GM21786 (cell line): ENCODE measurements around the gene SGCE.
A peak's percentile ranks its signal among the peaks of the same experiment; 100 is the strongest.

ENCODE experiments used
- ATAC-seq: cut with Tn5 transposase; IDR thresholded peaks from one replicate; pipeline ENCODE4 v1.9.1; 2021; ENCODE audit not compliant: unreplicated experiment

SGCE gene

DNA sequence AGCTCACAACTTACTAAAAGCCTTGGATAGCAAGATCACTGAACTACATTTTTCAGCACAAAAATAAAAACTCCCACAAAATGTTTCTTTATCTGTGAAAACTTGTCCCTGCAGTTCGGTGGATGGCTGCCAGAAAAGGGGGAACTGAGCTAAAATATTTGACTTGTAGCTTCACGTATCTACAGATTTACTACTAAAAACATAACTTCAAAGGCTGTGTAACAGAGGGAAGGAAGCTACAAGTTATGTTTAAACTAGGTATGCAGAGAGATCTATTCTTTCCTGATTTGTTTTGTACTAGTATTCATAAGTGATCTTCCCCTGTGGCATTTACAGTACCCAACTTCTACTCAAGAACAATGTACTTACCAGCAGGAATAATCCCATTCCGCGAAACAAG, 25.1 kb downstream of the SGCE start:
- no peak for ATAC-seq

DNA sequence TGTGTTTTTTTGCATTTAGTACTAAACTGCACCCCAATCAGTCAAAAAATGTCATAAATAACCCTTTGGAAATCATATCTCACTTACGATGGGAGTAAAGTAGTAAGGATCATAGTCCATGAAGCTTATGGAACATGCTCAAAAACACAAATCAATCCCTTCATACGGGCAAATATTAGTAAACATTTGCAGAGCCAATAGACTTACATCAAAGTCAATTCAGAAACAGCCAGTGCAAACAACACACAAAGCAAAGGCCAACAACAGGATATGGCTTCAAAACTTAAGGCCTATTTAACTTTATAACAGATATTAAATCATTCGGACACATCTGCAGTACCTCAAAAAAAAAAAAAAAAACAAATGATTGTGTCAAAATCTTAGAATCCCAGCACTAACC, 32.1 kb downstream of the SGCE start:
- no peak for ATAC-seq

DNA sequence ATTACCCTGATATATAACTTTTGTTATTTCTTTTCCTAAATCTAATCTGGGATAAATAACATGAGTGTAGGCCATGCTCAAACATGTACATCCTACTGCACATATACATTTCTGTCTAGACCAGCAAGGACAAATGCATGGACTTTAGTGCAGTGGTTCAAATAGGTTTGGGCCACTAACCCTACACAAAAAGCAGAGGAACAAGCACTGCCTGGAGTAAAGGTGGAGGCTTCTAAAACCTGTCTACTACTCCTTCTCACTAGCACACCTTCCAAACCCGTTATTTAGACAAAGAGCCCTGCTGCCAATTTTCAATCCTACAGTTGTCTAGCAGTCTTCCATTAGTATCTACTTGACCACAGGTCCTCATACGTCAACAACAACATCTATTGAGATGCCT, 34.8 kb downstream of the SGCE start:
- peak; percentile 7 for ATAC-seq

DNA sequence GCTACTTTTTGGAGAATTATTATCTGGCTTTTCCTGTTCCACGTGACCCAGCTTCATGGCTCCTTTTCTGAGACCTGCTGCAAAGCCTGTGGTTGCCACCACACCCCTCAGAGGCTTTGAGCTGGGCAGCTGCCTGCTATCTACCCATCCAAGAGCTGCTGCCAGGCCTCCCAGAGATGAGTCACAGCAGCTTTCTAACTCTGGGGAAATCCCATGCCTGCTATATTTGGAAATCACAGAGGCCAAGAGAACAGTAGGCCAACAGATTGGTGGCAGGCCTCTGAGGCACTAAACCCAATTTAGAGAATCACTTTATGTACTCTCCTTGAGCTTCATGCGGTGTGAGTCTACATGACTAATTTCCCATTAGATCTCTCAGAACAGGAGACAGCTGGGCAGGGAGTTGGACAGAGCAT, 35.2 kb downstream of the SGCE start:
- ATAC-seq, result peak; percentile 98

DNA sequence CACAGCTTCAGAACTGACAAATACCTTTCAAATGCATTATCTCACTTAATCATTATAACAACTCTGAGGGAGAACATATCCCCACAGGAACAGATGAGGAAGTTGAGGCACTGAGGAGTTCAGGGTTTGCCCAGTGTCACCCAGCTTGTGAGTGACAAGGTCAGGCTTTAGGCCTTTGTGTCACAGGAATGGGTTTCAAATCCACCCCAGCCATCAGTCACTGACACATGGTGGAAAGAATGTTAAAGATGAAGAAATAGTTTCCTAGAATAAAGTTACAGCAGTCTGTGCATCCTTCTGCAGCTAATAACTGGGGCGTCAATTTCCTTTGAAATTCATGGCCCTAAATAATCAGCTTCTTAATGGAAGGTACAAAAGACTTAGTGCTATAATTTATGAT, 37.8 kb downstream of the SGCE start:
- ATAC-seq, result no peak

DNA sequence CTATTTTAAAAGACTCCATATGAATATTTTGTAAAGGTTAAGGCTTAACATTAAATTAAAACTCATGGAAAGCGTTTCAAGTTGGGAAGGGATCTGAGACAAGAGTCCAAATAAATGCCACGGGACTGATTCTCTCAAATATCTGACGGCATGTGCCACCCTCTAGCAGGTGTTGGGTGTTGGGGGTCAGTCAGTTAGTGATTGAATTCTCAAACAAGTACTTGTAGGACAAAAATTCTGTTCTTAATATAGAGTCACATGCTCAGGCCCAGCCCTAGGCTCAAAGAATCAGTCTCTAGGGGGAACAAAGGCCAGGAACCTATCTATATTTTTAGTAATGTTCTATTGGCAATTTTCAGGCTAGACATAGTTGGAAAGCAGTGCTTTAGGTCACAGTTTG, 39.1 kb downstream of the SGCE start:
- ATAC-seq, result no peak

DNA sequence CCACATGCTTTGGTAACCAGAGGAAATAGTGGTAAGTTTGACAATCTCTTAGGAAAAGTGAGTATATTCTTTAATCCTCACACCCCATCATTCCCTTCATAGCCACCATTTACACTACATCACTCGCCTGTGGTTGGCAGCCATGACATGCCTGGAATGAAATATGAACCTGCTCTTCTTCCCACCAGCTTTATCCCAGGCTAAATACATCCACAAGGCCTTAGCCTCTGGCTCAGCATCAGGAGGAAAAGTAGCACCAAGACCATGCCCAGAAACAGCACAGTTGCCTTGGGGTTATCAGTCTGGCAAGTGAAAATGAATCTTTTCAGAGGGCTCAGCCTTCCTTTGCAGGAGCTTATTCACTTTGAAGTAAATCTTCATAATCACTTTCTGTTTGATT, 40.3 kb downstream of the SGCE start:
- ATAC-seq, result no peak

DNA sequence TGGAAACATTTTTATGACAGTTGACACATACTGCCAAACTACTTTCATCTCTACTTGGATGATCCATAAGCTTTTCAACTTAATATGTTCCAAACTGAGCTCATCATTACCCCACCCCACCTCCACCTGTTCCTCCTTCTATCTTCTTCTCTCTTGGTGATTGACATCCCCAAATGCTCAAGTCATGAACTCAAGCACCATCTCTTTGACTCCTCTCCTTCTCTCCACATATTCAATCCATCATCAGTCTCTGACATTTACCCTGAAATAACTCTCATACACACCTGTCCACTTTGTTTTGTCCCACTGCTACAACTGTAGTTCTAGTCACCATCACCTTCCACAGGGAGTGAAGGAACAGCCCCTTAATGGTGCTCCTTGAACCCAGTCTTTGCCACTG, 43.3 kb downstream of the SGCE start:
- ATAC-seq, result no peak

DNA sequence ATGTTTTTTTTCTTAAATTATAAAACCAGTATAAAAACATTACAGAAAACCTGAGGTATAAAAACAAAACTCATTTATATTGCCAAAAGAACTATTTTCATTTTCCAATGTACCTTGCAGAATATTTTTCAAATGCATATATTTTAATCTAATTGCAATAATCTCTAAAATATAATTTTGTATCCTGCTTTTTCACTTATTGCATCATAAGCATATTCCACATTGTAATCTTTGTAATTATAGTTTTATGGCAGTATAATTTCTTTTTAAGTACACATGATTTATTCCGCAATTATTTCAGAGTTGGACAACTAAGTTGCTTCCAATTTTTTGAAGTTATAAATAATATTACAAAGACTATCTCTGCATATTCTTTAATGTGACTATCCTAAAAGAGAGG, 43.7 kb downstream of the SGCE start:
- no peak for ATAC-seq

DNA sequence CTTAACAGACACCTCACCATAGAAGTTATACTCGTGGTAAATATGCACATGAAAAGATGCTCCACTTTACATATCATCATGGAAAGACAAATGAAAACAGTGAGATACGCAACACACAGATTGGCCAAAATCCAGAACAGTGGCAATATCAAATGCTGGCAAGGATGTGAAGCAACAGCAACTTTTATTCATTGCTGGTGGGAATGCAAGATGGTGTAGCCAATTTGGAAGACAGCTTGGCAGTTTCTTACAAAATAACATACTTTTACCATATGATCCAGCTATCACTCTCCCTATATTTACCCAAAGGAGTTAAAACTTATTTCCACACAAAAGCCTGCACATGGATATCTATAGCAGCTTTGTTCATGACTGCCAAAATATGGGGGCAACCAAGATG, 46.4 kb downstream of the SGCE start:
- no peak for ATAC-seq

DNA sequence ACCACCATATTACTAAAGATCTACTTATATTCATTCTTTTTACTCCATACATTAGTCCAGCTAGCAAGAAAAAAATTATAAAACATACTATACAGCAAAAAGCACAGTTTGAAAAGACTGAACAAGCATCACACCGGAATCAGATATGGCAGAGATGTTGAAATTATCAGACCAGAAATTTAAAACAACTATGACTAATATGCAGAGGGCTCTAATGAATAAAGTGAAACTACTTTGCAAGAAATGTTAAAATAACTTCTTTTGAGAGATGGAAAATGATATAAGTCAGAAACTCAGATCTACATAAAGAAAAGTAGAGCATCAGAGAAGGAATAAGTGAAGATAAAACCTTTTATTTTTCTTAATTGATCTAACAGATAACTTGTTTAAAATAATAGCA, 50.9 kb downstream of the SGCE start:
- ATAC-seq, result no peak

DNA sequence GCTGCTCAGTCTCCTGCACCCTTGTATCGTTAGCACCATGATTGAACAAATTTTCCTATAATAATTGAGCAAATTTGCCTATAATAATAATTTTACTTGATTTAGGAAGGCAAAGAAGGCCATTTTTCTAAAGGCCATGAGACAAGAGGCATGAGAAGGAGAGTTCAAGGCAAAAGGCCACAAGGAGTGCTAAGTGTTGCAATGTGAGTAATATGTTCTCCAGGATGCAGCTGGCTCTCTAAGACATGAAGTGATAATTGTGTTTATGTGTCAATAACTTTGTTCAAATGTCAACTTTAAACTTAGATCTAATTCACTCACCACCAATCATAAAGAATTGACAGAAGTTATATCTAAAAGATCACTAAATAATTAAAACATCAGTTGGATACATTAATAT, 53.8 kb downstream of the SGCE start:
- ATAC-seq, result no peak

DNA sequence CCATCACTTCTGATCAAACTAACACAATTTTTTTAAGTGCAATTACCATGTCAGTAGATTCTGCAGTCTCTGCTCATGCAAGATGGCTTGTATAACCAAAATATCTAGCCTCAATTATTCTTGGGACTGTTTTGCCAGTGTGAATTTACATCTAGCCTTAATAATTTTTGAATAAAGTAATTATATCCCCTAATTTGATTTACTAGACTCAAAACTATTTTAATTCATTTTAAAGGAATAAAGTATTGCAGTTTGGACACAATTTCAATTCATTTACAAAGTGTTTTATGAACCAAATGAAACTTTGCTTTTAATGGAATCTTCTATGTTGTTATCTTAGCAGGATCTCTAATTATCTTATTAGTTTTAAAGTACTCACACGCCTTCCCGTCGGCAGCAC, 55.7 kb downstream of the SGCE start:
- no peak for ATAC-seq

DNA sequence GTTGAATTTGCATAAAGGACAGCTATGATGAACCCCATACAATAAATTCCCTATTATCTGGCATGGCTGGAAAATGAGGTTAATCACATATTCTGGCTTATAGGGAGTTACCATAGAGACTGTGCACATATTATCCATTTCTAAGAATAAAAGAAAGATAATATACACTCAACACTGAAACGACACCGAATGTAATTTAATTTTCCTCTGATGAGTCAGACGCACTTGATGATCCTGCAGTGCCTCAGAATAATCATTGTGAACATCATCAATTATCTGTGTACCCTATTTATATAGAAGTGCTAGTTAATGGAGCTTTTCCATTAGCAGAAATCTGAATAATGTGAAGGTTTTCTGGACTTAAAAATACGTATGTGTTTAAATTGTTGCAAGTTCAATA, 60.2 kb downstream of the SGCE start:
- ATAC-seq, result no peak

DNA sequence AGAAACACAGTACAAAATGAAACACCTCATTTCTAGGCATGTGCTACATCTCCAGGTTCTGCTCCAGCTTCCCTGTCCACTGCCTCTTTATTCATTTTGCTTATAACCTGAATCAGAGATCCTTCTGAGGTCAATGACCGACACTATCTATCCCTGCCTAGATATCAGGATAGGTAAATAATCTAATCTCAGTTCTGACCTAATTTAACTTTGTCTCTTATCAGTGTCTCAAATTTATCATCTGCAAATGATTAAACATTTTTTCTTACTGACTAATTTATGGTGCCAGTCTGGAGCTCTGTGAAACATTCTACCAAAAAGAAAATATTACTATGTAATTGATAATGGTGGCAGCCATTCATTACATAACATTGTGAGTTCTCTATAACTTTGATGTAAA, 61.1 kb downstream of the SGCE start:
- no peak for ATAC-seq

DNA sequence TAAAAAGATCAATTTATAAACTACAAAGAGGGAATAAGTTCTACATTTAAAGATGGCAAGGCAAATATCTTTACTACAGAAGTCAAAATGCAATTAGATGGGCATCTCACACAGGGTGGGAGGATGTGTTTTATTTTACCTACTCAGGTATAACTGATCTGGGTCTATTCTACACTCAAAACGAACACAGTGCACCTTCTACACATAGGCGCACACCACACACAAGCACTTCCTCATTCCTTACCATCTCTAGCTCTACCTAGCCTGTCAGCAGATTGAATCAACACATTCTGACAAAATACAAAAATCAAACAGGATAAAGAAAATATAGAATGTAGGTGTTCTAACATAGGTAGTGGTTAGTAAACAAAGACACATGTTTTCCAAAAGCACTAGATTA, 64.8 kb downstream of the SGCE start:
- peak; percentile 78 for ATAC-seq

DNA sequence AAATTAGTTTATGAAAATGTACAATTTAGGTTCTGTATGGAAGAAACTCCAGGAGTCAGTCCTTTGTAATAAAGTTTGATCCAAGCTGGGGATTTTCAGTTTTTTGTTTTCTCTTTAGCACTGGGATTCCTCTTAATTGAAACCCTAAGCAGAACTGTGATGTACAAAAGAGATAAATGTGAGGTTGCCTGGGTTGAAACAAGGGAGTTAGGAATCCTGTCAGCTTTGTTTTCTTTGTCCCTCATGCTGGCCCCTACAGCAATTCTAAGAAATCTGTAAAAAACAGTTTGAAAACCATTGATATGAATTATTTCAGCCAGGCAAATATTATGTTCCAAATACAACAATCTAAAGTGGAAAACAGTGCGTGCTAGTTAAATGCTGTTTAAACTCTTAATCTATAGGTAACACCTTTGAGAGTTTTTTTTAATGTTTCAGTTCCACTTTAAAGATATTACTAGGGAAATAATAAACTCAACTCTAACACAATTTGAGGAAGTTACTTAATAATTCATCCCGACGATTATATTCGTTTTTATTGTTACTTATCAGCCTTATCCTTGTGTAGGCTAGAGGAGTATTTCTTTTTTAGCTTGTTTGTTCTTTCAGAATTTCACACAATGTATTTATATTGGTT, 65.3 kb downstream of the SGCE start:
- ATAC-seq, result peak; percentile 44

DNA sequence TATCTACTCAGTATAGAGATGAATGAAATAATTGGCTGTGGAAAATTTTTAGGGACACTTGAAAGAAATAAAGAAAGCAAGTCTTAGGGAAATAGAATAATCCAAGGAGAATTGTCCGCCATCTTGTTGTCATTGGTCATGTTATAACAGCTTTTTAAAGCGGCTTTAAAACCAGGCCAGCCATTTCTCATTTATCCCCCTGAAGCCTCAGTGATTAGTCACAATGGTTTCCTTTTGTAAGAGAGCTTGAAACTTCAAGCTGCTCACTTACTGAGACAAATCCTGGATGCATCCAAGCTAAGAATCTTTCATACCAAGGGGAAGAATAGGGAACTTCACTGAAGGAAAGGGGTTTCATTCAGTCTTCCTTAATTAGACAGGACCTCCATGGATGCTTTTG, 67.9 kb downstream of the SGCE start:
- ATAC-seq, result no peak

DNA sequence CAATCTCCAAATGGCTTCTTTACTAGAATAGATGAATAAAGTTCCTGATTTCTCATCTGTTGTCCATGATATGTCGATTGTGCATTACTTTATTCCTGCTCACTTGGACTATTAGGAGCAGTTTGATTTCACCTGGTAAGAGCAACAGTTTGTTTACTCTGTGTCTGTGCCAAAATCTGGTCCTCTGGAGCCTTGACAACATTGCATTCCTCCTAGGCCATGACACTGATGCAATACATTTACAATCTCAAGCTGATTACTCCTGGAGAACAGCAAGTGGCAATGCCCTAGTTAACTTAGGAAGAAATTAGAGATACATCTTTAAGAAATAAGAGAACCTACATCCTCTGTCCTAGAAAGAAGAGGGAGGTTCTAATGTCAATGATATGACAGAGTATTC, 71.8 kb downstream of the SGCE start:
- no peak for ATAC-seq

DNA sequence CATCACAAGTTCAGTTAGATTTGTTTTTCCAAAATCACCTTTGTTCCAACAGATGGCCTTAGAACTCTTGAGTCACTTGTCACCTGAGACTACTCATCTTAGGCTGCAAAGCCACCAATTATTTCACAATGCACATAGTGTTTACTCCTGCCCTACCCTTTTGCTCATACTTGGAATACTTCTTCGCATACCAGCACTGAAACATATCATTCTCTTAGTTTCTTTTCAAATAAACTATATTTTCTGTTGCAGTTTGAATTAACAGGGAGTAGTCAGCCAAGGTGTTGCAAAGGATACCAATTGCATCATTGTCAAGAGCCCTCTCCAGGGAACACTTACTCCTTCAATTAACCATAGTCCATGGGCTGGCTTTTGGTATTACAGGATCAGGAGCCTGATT, 75.3 kb downstream of the SGCE start:
- ATAC-seq, result no peak

DNA sequence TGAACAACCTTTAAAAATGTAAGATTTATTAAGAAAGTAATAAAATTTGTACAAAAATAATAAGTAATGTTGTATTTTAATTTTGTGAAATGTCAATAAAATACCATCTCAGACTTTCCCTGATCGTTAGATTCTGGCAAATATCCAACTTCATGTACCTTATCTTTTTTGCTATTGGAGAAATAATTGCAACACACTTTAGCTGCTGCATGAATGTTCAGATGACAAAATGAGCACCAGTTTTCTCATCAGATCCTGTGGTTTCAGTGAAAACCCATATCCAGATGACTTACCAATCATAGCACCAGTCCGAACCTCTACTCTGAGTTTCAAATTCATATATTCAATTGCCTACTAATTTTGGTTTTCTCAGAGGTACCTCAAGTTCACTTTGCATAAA, 76.5 kb downstream of the SGCE start:
- no peak for ATAC-seq

DNA sequence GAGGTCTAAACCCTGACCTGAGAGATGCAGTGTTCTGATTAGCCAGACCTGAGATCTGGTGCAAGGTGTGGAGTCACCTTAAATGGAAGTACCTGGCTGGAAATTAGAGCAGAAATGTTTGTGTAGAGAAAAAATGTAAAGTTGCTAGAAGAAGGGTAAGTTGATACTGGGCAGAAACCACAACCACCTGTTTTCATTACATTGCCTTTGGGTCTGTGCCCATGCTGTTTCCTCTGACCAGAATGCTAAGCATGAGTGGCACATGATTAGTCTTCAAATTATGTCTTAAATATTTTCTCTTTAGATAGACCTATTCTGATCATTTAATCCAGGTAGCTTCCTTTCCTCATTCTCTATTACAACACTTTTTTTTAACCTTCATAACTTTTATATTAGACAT, 77.3 kb downstream of the SGCE start:
- no peak for ATAC-seq

DNA sequence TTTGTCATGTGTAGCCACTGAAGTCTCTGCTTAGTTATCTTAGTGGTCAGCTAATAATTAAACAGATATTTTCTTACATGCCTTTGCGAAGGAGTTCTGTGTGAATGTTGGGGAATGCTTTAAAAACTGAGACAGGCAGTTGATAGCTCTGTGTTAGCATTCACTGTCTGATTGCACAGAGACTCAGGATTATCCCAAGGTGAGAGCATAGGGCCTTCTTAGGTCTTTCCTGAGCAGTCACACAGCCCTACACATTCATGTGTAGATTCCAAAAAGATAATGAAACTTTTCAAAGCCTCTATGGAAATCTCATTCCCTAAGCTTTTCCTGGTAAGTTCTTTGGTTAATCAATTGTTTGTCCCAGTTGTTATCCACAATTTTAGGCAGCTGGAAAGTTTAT, 78.6 kb downstream of the SGCE start:
- no peak for ATAC-seq

DNA sequence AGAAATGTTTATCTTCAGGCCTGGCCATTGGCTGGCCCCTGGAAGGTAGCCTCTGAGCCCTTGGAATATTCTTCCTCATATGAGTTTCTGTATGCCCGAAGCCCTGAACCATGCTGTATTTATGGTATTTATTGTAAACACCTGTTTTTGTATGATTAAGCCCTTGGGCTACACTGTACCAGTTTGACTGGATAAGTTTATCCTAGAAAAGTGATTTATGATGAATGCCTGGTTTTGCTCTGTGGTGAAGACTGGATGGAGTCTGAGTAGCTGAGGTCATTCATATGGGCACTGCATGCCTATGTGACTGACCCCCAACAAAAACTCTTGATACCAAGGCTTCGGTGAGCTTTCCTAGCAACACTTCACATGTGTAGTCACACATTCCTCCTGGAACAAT, 79.6 kb downstream of the SGCE start:
- no peak for ATAC-seq
